Keratinocyte (primary cell): ENCODE data around the gene L1CAM. TPM values are rescaled to one million over a fixed set of nuclear protein-coding genes. Genes with fewer than 3 reads are reported as not detected.
A peak's percentile ranks its signal among the peaks of the same experiment; 100 is the strongest.

Experiments used
- DNase-seq: peaks from one replicate; pipeline ENCODE4 v3.0.0-alpha.2; 2011; ENCODE audit warnings: low read depth, missing footprints, low spot score
- FAIRE-seq: peaks from 2 replicates; lab custom pipeline; 2011; peaks lifted over from hg19 to GRCh38; lab: Jason Lieb, UNC
- H2AFZ ChIP-seq: 2 replicates; pipeline ENCODE4 v1.6.0; 2012; ENCODE audit warnings: low read length, control low read depth, inconsistent platforms; ENCODE audit not compliant: control insufficient read depth
- H3K27ac ChIP-seq: 2 replicates; pipeline ENCODE4 v1.5.1; 2011; ENCODE audit warnings: low read length; ENCODE audit not compliant: control insufficient read depth, insufficient read depth
- H3K27me3 ChIP-seq: 3 replicates; pipeline ENCODE4 v1.6.0; 2011; ENCODE audit warnings: low read length; ENCODE audit not compliant: control insufficient read depth, insufficient read depth; ENCODE audit errors: extremely low read depth
- H3K36me3 ChIP-seq, 2 experiments: 2 replicates in 1 of 2; 3 replicates in 1 of 2; pipeline ENCODE4 v1.5.1; 2011; ENCODE audit warnings: low read length in 2 of 2, mild to moderate bottlenecking in 1 of 2; ENCODE audit not compliant: control insufficient read depth in 2 of 2, insufficient read depth in 2 of 2; ENCODE audit errors: extremely low read depth in 1 of 2
- H3K4me1 ChIP-seq: 3 replicates; pipeline ENCODE4 v1.5.1; 2011; ENCODE audit warnings: low read length; ENCODE audit not compliant: control insufficient read depth, insufficient read depth; ENCODE audit errors: extremely low read depth
- H3K4me2 ChIP-seq: 3 replicates; pipeline ENCODE4 v1.6.0; 2011; ENCODE audit warnings: low read depth, low read length; ENCODE audit not compliant: control insufficient read depth, insufficient read depth; ENCODE audit errors: extremely low read depth
- H3K4me3 ChIP-seq, 3 experiments: fragments of 200-600 bp in 1 of 3; sonication (generic) in 1 of 3; 2 replicates in 2 of 3; 3 replicates in 1 of 3; pipeline ENCODE4 v1.5.1; 2011 to 2016; ENCODE audit warnings: low read length in 3 of 3, mild to moderate bottlenecking in 3 of 3, control low read depth in 2 of 3, inconsistent platforms in 1 of 3, low read depth in 1 of 3, mixed read lengths in 1 of 3, mixed run types in 1 of 3, moderate library complexity in 1 of 3; ENCODE audit not compliant: control insufficient read depth in 2 of 3, insufficient read depth in 2 of 3; ENCODE audit errors: extremely low read depth in 1 of 3
- H3K79me2 ChIP-seq: 2 replicates; pipeline ENCODE4 v1.6.0; 2012; ENCODE audit warnings: low read length; ENCODE audit not compliant: control insufficient read depth, insufficient read depth
- H3K9ac ChIP-seq: 3 replicates; pipeline ENCODE4 v1.6.0; 2011; ENCODE audit warnings: low read length; ENCODE audit not compliant: control insufficient read depth, insufficient read depth; ENCODE audit errors: extremely low read depth
- H3K9me1 ChIP-seq: 3 replicates; pipeline ENCODE4 v1.6.0; 2011; ENCODE audit warnings: low read length; ENCODE audit not compliant: control insufficient read depth, insufficient read depth; ENCODE audit errors: extremely low read depth
- H3K9me3 ChIP-seq: 2 replicates; pipeline ENCODE4 v1.5.1; 2012; ENCODE audit warnings: low read depth, low read length; ENCODE audit not compliant: control insufficient read depth
- H4K20me1 ChIP-seq: 3 replicates; pipeline ENCODE4 v1.6.0; 2011; ENCODE audit warnings: low read length; ENCODE audit not compliant: control insufficient read depth, insufficient read depth; ENCODE audit errors: extremely low read depth
- EZH2 ChIP-seq: IDR thresholded peaks from one replicate; pipeline ENCODE4 v1.6.1; 2012; ENCODE audit warnings: inconsistent platforms, mild to moderate bottlenecking, low read length, moderate library complexity
- dilution Hi-C: fragments of 300-500 bp; cut with MboI; formaldehyde crosslinking; loops from one replicate; pipeline ENCODE4 v1.7.0; 2020; ENCODE audit warnings: low sequenced_read_pairs; ENCODE audit not compliant: extremely low pct_ligation_motif_present
- polyA minus RNA-seq, 3 experiments: library from RNA; depleted of rRNA, polyadenylated mRNA; stranded (reverse); fragments of >200 nt; gene quantifications; 1 replicate in 1 of 3; 2 replicates in 1 of 3; 3 replicates in 1 of 3; pipeline ENCODE4 v1.2.3, GENCODE V29; 2011
- polyA plus RNA-seq, 5 experiments: library from polyadenylated mRNA; depleted of rRNA in 3 of 5; stranded (reverse) in 3 of 5; stranded (forward) in 1 of 5; unstranded in 1 of 5; fragments of >200 nt; gene quantifications; 1 replicate in 1 of 5; 2 replicates in 3 of 5; 3 replicates in 1 of 5; pipeline versions ENCODE4 v1.2.1 to v1.2.3, GENCODE V29; 2011 to 2012; ENCODE audit warnings: missing spikeins in 2 of 5, low read depth in 1 of 5, low replicate concordance in 1 of 5
- TF ChIP-seq, protein P1 (sequence below), 3 experiments: IDR thresholded peaks in 1 of 3; conservative IDR thresholded peaks in 1 of 3; optimal IDR thresholded peaks in 1 of 3; 2 replicates in 2 of 3; 3 replicates in 1 of 3; pipeline versions ENCODE3 to v1.5.1; 2011; ENCODE audit warnings: low read length in 3 of 3, mild to moderate bottlenecking in 3 of 3, moderate library complexity in 2 of 3, control low read depth in 1 of 3, inconsistent platforms in 1 of 3; ENCODE audit not compliant: insufficient read depth in 2 of 3; ENCODE audit errors: extremely low read depth in 1 of 3

Gene L1CAM, protein sequence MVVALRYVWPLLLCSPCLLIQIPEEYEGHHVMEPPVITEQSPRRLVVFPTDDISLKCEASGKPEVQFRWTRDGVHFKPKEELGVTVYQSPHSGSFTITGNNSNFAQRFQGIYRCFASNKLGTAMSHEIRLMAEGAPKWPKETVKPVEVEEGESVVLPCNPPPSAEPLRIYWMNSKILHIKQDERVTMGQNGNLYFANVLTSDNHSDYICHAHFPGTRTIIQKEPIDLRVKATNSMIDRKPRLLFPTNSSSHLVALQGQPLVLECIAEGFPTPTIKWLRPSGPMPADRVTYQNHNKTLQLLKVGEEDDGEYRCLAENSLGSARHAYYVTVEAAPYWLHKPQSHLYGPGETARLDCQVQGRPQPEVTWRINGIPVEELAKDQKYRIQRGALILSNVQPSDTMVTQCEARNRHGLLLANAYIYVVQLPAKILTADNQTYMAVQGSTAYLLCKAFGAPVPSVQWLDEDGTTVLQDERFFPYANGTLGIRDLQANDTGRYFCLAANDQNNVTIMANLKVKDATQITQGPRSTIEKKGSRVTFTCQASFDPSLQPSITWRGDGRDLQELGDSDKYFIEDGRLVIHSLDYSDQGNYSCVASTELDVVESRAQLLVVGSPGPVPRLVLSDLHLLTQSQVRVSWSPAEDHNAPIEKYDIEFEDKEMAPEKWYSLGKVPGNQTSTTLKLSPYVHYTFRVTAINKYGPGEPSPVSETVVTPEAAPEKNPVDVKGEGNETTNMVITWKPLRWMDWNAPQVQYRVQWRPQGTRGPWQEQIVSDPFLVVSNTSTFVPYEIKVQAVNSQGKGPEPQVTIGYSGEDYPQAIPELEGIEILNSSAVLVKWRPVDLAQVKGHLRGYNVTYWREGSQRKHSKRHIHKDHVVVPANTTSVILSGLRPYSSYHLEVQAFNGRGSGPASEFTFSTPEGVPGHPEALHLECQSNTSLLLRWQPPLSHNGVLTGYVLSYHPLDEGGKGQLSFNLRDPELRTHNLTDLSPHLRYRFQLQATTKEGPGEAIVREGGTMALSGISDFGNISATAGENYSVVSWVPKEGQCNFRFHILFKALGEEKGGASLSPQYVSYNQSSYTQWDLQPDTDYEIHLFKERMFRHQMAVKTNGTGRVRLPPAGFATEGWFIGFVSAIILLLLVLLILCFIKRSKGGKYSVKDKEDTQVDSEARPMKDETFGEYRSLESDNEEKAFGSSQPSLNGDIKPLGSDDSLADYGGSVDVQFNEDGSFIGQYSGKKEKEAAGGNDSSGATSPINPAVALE
- 18.2 to 31.1 TPM (median 23.3 TPM) in 3 replicates for polyA plus RNA-seq
- polyA plus RNA-seq (2011; ENCODE audit: low read depth): 2.4 TPM
- 17.9 and 33.1 TPM in 2 replicates for polyA plus RNA-seq (2011; cell fraction: cytosol; rRNA removed)
- polyA plus RNA-seq (2011; cell fraction: nucleus; rRNA removed): 147 and 179 TPM in 2 replicates
- 6.5 and 62.0 TPM in 2 replicates for polyA plus RNA-seq (2012; ENCODE audit: low replicate concordance)
- polyA minus RNA-seq: 56.7 to 115 TPM (median 71.5 TPM) in 3 replicates
- polyA minus RNA-seq (2011; cell fraction: cytosol; rRNA and poly(A)+ RNA removed): 111 TPM
- polyA minus RNA-seq (2011; cell fraction: nucleus; rRNA and poly(A)+ RNA removed): 208 and 281 TPM in 2 replicates

DNA sequence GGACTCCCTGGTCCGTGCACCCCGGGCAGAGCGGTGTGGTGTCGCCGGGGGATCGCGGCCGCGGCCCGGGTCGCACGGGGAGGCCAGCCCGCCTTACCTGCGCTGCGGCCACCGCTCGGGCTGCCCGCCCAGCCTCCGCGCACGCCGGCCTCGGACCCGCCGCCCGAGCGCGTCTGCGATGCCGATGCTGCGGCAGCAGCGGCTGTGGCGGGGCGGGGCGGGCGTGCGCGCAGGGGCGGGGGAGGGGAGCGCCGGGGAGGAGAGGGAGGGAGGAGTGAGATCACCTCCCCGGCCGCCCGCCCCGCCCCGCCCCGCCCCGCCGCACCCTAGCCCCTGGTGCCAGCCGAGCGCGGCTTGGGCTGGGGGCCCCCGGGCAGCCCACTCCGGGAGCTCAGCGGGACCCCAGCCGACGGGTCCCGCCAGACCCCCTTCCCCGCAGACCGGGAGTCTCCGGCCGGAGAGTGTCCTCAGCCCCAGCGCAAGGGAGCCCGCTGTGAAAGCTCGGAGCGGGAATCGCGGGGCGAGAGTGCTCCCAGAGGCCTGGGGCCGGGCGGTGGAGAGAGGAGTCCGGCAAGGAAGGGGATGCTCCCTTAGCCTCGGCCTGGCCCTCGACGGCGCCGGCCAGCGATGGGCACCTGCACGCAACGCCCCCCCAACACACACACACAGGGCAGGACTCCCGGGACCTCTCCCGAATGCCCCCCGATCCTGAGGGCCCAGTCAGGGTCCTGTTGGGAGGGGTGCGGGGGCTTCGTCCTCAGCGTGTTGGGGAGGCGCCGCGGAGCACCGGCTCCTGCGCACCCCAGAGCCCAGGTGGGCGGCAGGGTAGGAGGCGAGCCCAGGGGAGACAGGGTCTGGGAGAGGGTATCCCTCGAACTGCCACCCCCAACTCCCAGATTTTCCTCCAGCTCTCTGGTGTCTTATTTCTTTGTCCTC, at the start of gene L1CAM:
L1CAM (minus strand) TSS at position 206 of the 936 bp plus-strand sequence. CDS start 10,337 bp downstream, outside the sequence.
- Histone ChIP-seq H3K79me2 (no peaks in the 10 kb centered on the region), H3K27ac (no peak within 1 kb of the TSS), H3K9me1 (no peaks in the 10 kb centered on the region), H3K4me1 (peaks cover 3% of the 10 kb centered on the region), H3K4me3 (peak within 1 kb of the TSS; percentile 46 to 59 (median 59)), H3K9ac (no peak within 1 kb of the TSS), H3K4me2 (peak within 1 kb of the TSS; percentile 51), H3K36me3 (no peaks in the 10 kb centered on the region), H4K20me1 (no peaks in the 10 kb centered on the region), H3K9me3 (no peaks in the 10 kb centered on the region), H3K27me3 (peaks cover 21% of the 10 kb centered on the region), H2AFZ (no peak within 1 kb of the TSS)
- no peak for FAIRE-seq
- dilution Hi-C loops: no loop called here
- DNase-seq: no peak
- TF ChIP-seq EZH2: no peak
- TF ChIP-seq, protein P1, sequence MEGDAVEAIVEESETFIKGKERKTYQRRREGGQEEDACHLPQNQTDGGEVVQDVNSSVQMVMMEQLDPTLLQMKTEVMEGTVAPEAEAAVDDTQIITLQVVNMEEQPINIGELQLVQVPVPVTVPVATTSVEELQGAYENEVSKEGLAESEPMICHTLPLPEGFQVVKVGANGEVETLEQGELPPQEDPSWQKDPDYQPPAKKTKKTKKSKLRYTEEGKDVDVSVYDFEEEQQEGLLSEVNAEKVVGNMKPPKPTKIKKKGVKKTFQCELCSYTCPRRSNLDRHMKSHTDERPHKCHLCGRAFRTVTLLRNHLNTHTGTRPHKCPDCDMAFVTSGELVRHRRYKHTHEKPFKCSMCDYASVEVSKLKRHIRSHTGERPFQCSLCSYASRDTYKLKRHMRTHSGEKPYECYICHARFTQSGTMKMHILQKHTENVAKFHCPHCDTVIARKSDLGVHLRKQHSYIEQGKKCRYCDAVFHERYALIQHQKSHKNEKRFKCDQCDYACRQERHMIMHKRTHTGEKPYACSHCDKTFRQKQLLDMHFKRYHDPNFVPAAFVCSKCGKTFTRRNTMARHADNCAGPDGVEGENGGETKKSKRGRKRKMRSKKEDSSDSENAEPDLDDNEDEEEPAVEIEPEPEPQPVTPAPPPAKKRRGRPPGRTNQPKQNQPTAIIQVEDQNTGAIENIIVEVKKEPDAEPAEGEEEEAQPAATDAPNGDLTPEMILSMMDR (optimal IDR thresholded peaks at IDR 0.05 in 1 of 3, IDR thresholded peaks at IDR 0.05 in 1 of 3, conservative IDR thresholded peaks at IDR 0.05 in 1 of 3; ENCODE audit: extremely low read depth in 1 of 3, insufficient read depth in 2 of 3, low read length in 3 of 3): no peak
